ENCODE measurements around the gene PLXNA2. TPM values are rescaled to one million over a fixed set of nuclear protein-coding genes. Genes with fewer than 3 reads are reported as not detected.

PLXNA2 gene
- polyA plus RNA-seq, 1 of the 3 experiments (the other 2 are of a cell fraction), result 8.5 TPM

DNA sequence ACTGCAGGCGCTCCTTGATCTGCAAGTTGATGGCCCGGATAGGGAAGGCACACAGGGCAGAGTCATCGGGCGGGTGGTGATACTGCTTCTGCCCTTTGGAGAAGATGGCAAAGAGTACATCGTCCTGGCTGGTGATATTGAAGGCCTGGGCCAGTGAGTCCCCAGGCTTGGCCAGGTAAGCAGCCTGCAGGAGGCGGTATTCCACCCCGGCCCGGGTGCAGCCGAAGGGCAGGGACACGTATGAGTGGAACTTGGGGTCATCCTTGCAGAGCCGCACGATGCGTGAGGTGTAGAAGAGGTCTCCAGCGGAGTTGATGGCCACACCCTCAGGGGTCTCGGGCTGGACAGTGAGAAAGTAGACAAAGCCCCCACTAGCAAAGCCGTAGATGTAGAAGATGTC is 27.4 kb downstream of the PLXNA2 start:
- no peak for DNase-seq
- Histone ChIP-seq H2AFZ (ENCODE audit: low read depth) (no peak overlapping the region), H3K36me3 (replicated peaks in 1 of 2; ENCODE audit: control insufficient read depth in 1 of 2, insufficient read depth in 2 of 2, low read length in 1 of 2) (peaks cover 23 to 26% of the 10 kb centered on the region in 2 experiments), H3K27ac (ENCODE audit: low read depth in 2 of 2, low read length in 1 of 2) (peak overlapping the region; percentile 25 to 36; a peak in 2 of 4 replicates), H3K9ac (no peak overlapping the region), H3K4me1 (ENCODE audit: control insufficient read depth in 1 of 2, insufficient read depth in 2 of 2, low read depth in 1 of 2, low read length in 1 of 2) (peaks cover 19 to 54% of the 10 kb centered on the region in 2 experiments), H3K4me3 (ENCODE audit: low read depth in 2 of 2, low read length in 1 of 2) (no peak overlapping the region), H4K20me1 (ENCODE audit: insufficient read depth) (no peaks in the 10 kb centered on the region), H3K79me2 (ENCODE audit: insufficient read depth) (peaks cover 99% of the 10 kb centered on the region), H3K9me2 (no peaks in the 10 kb centered on the region), H3K27me3 (ENCODE audit: insufficient read depth) (no peaks in the 10 kb centered on the region), H3F3A (replicated peaks; ENCODE audit: insufficient read depth) (peaks cover 24% of the 10 kb centered on the region), H3K9me3 (no peaks in the 10 kb centered on the region), H3K4me2 (no peak overlapping the region)
- TF ChIP-seq EZH2phosphoT487 (IDR thresholded peaks at IDR 0.05; ENCODE audit: borderline replicate concordance, low read depth) (no peak), GATA2 (CRISPR knock-in tag; IDR thresholded peaks at IDR 0.05) (no peak), NRF1 (IDR thresholded peaks at IDR 0.05; ENCODE audit: low read depth, low read length) (no peak), YY1 (IDR thresholded peaks at IDR 0.05; ENCODE audit: low read depth) (no peak), TEAD4 (IDR thresholded peaks at IDR 0.05; ENCODE audit: borderline replicate concordance, insufficient read depth) (no peak)
- TF ChIP-seq, protein P1, sequence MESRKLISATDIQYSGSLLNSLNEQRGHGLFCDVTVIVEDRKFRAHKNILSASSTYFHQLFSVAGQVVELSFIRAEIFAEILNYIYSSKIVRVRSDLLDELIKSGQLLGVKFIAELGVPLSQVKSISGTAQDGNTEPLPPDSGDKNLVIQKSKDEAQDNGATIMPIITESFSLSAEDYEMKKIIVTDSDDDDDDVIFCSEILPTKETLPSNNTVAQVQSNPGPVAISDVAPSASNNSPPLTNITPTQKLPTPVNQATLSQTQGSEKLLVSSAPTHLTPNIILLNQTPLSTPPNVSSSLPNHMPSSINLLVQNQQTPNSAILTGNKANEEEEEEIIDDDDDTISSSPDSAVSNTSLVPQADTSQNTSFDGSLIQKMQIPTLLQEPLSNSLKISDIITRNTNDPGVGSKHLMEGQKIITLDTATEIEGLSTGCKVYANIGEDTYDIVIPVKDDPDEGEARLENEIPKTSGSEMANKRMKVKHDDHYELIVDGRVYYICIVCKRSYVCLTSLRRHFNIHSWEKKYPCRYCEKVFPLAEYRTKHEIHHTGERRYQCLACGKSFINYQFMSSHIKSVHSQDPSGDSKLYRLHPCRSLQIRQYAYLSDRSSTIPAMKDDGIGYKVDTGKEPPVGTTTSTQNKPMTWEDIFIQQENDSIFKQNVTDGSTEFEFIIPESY (IDR thresholded peaks at IDR 0.05; ENCODE audit: borderline replicate concordance, low read depth), result no peak
- POLR2A ChIA-PET, result no interaction called here
- CTCF ChIA-PET, result interaction anchor here (0.7 to 3.8 kb wide), 3 partner anchors 18 to 195 kb away, joined by 3 to 19 read pairs (median 3); no protein-coding TSS in a partner anchor
- WGBS (ENCODE audit: low lambda C conversion rate), result 97% methylated on average over 16 of the region's 16 CpGs

DNA sequence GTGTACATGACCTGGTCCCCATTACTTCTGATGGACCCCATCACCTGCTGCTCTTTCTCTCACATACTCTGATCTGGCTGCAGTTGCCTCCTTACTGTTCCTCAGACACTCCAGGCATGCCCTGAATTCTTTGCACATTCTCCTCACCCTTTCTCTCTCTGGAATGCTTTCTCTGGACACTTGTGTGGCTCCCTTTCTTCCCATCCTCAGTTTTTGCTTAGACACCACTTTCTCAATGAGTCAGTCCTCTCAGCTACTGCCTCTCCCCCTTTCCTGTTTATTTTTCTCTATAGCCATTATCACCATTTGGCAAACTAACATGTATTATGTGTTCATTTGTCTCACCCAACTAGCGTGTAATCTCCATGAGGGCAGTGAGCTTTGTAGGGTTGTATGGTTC is 28.1 kb downstream of the PLXNA2 start:
- whole genome bisulfite sequencing (ENCODE audit: low lambda C conversion rate), result 92% methylated on average over 1 of the region's 1 CpG
- Histone ChIP-seq H3K27ac (ENCODE audit: low read depth in 2 of 2, low read length in 1 of 2) (peak overlapping the region; percentile 25 to 36; a peak in 2 of 4 replicates), H4K20me1 (ENCODE audit: insufficient read depth) (no peaks in the 10 kb centered on the region), H3K9ac (no peak overlapping the region), H3K4me3 (ENCODE audit: low read depth in 2 of 2, low read length in 1 of 2) (no peak overlapping the region), H3K4me2 (no peak overlapping the region), H3K36me3 (replicated peaks in 1 of 2; ENCODE audit: control insufficient read depth in 1 of 2, insufficient read depth in 2 of 2, low read length in 1 of 2) (peaks cover 23 to 26% of the 10 kb centered on the region in 2 experiments), H3K9me2 (no peaks in the 10 kb centered on the region), H3K79me2 (ENCODE audit: insufficient read depth) (peaks cover 99% of the 10 kb centered on the region), H3K9me3 (no peaks in the 10 kb centered on the region), H3K4me1 (ENCODE audit: control insufficient read depth in 1 of 2, insufficient read depth in 2 of 2, low read depth in 1 of 2, low read length in 1 of 2) (peaks cover 15 to 47% of the 10 kb centered on the region in 2 experiments; a peak in 3 of 4 replicates), H2AFZ (ENCODE audit: low read depth) (no peak overlapping the region), H3K27me3 (ENCODE audit: insufficient read depth) (no peaks in the 10 kb centered on the region), H3F3A (replicated peaks; ENCODE audit: insufficient read depth) (peaks cover 19% of the 10 kb centered on the region)
- DNase-seq, result no peak
- TF ChIP-seq, protein P2, sequence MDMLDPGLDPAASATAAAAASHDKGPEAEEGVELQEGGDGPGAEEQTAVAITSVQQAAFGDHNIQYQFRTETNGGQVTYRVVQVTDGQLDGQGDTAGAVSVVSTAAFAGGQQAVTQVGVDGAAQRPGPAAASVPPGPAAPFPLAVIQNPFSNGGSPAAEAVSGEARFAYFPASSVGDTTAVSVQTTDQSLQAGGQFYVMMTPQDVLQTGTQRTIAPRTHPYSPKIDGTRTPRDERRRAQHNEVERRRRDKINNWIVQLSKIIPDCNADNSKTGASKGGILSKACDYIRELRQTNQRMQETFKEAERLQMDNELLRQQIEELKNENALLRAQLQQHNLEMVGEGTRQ (IDR thresholded peaks at IDR 0.05; ENCODE audit: borderline replicate concordance, low read depth, low read length), result no peak
- TF ChIP-seq NRF1 (IDR thresholded peaks at IDR 0.05; ENCODE audit: low read depth, low read length) (no peak), JUND (IDR thresholded peaks at IDR 0.05) (0 out of 2 replicates have a peak, but pooled peaks have one; percentile 16), TAF1 (IDR thresholded peaks at IDR 0.05; ENCODE audit: borderline replicate concordance, low read depth, low read length) (no peak)
- CTCF ChIA-PET, result interaction anchor here (0.8 to 1.9 kb wide), 2 partner anchors 18 to 22 kb away, joined by 3 to 4 read pairs; no protein-coding TSS in a partner anchor
- POLR2A ChIA-PET, result interaction anchor here (0.6 kb wide), 1 partner anchor 290 kb away, joined by 3 read pairs; no protein-coding TSS in a partner anchor

All from SK-N-SH (cell line).